ENCODE data around the gene LENEP.

LENEP gene, protein sequence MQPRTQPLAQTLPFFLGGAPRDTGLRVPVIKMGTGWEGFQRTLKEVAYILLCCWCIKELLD

DNA sequence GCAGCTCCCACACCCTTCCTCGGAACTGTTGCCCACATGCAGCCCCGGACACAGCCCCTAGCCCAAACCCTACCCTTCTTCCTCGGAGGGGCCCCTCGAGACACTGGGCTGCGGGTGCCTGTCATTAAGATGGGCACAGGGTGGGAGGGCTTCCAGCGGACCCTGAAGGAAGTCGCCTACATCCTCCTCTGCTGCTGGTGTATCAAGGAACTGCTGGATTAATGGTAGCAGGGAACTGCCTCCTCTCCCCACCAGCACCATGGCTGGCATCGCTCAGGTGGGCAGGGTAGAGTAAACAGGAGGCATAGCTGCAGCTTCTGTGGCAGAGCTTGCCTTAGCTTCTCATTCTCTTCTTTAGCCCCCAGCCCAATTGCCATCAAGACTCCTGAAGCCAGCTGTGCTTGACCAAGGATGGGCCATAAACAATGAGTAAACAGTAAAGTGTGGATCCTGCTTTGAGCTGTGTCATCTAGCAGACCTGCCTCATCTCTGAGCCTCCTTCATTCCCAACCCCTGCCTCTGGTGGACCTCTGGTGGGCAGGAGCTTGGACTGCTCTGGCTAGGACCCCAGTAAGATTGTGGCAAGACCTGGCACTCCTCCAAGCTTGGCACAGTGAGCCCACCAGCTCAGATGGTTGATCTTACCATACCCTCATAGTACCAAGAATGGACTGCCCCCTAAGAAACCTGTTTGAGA is at the start of gene LENEP:
LENEP (plus strand) TSS at position 15 of the 697 bp plus-strand sequence; CDS start at position 37, 22 bp downstream.
- in situ Hi-C loops (cut with MboI; ENCODE audit: low sequenced_read_pairs) = no loop called here

DNA sequence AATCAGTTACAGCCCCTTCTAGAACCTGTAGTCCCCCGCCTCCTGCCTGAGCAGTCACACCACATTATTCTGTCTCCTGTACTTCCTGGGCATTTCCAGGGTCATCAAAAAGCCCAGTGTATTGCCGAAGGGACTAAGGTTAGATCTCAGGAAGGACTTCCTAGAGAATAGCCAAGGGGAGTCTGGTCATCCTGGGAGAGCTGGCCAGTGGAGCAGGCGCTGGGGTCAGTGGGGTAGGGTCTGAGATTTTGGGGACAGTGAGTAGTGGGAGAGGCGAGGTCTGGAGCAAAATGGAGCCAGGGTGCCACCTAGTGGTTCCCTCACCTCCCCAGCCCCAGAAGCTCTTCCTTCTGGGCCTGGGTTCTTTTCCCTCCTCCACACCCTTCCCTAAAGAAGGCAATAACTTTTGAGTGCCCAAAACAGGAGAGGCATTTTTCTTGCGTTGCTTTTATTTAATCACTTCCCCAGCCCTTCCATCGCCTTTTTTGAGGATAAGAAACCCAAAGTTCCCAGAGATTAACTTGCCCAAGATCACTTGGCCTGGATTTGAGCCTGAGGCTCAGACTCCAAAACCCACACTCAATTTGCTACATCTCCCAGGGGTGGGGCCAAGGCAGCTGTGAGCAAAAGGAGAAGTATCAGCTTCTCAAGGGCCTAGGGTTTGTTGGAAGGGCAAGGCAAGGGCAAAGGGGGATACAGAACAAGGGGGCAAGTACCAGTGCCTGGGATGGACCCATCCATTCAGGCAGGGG is 49.6 kb upstream of the LENEP start:
- in situ Hi-C loops (cut with MboI; ENCODE audit: low sequenced_read_pairs) = no loop called here

DNA sequence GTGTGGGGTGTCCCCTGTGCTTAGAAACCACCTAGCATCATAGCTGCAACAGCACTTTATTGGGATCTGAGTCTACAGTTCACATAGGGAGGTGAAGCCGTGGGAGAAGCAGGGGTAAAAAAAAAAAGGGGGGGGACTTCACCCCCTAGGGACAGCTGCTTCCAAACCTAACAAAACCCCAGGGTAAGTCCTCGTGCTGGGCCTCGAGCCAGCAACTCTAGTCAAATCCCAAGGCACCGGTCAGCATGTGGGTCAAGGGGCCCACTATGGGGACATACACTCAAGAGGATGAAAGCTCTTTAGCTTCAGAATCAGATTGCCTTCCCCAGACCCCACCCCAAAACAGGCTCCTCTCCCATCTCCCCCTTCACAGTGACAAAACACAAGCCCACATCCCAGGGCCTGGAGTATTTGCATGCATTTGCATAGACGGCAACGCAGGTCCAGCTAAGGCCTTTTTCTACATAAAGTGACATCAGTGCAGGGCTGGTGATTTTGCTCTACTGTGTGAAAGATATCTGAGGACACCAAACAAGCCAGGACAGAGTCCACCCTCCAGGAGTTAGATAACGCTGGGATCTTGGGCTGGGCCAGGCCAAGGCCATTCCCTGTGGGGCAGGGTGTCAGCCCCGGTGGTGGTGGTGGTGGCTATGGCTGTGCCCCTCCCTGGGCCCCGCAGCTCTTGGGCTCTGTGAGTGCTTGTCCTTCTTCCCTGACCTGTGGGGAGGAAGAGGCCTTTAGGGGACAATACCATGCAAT is 48.8 kb upstream of the LENEP start:
- in situ Hi-C loops (cut with MboI; ENCODE audit: low sequenced_read_pairs) = no loop called here

DNA sequence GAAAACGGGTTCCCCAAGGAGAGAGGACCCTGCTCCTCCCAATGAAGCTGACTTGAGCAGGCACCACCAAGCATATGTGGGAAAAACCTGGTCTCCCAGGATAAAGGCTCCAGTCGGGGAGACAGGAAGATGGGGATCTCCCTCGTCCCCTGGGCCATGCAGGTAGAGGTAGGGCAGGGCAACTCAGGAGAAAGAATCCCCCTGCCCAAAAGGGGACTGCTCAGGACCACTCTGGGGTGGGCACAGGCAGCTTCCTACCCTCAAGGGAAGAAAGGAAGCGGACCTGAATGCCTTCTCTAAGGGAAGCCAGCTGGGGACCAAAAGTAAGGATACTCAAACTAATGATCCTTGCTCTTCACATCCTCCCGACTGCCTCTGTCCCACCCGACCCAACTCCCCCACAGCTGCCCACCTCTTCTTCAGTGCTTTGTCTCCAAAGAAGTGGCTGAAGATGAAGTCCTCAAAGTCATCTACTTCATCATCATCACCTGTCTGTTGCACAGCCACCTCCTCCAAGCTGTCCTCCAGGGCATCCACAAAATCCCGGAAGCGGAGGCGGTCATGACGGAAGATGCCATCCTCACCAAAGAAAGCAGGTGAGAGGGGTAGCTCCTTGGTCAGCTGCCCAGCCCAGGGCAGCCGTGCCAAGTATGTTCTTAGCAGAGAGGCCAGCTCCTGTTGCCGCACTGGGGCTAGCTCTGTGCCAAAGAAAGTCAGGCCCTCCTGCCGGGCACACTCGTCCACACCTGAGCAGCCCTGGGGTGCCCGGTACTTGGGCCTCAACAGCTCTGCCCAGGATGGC is 48.0 kb upstream of the LENEP start:
- in situ Hi-C loops (cut with MboI; ENCODE audit: low sequenced_read_pairs) = no loop called here

DNA sequence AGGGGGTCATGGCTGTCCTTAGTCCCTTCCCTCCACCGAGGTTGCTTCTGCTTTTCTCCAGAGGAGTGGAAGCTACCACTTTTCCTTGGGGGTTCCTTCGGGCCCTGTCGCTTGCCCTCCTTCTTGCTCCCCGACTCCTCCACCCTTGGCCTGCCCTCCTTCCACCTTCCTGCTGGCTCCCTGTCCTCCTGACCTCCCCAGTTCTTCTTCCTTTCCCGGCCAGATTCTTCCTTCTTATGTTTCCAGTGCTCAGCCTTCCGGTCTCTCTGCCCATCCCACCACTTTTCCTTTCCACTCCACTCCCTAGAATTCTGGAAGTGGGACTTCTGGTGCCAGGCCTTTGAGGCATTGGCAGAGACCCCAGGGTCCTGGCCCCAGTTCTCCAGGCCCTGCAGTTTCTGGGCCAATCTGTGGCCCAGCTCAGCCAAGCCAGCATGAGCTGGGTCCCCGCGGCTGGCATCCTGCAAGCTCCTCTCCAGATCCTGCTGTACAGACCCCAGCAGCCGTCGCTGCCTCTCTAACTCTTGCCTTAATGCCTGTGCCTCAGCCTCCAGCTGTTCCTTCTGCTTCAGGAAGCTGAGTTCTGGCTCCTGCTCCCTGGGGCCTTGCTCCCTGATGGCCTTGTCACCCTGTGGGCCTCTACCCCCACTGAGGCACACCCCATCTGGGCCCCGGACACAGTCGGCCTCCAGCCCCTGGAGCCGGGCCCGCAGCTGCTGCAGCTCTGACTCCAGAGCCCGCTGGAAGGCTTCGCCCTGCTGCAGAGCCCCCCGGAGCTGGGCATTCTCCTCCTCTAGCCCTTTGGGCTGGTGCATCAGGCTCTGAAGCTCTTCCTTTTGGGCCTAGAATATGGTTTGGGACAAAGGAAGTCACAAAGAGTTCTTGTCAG is 47.2 kb upstream of the LENEP start:
- in situ Hi-C loops (cut with MboI; ENCODE audit: low sequenced_read_pairs) = no loop called here

DNA sequence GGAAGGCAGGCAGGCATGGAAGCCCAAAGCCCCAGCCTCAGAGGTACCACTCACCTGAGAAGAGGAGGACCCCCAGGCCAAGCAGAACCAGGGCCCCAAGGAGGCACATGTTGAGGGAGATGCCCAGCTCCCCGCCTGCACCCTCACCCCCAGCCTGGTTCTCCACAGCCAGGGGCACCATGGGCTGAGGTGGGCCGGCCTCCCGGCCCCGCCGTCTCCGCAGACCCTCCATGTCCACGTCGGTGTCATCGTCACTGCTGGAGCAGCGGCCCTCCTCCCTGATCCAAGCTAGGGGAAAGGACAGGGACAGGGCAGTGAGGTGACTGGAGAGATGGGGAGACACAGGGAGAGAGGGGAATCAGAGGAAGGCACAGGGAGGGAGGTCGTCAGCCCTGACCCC is 45.3 kb upstream of the LENEP start:
- in situ Hi-C loops (cut with MboI; ENCODE audit: low sequenced_read_pairs) = no loop called here

DNA sequence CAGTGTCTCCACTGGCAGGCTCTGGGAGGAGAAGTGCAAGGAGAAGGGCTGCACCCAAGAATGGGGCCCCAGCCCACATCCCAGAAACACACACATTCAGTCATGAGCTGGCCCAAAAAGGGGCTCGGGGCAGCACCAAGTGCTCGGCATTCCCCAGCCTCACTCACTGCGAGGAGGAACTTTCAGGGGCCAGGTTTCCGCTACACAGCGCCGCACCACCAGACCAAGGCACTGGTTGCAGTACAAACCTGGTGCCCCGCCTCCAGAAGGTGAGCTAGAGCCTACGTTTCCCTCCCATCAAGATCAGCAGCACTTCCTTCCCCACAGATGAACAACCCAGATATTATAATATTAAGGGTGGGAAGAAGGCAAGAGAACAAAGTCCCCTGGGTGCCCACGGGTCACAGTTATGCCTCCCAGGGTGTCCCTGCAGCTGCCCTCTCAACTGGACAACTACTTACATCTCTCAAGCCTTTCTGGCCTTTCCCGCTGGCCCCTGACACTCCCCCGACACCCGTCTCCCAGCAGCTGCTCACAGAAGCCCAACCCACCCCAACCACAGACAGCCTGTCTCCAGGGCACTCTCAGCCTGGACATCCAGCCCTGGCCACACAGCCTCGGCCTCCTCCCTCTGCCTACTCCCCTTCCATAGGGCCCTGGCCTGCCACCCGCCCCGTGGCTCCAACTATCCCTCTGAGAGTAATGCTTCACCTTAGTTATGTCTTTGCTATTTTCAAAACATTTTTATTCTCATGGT is 41.3 kb upstream of the LENEP start:
- in situ Hi-C loops (cut with MboI; ENCODE audit: low sequenced_read_pairs) = no loop called here

DNA sequence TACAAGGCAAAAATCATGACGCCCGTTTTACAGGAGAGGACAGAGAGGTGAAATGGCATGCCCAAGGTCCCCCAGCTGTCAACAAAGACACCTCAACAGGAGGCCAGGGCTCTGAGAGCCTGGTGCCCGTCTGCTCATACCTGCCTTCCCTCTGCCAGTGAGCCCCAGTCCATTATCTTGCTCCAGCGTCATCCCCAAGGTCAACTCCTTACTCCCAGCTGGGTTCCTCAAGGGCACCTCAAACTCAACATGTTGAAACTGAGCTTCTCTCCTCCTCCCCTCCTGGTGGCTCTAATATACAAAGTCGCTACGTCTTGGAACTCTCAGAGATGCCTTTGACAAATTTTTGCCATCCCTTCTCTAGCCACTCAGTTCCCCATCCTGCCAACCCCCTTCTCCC is 40.7 kb upstream of the LENEP start:
- in situ Hi-C loops (cut with MboI; ENCODE audit: low sequenced_read_pairs) = no loop called here

DNA sequence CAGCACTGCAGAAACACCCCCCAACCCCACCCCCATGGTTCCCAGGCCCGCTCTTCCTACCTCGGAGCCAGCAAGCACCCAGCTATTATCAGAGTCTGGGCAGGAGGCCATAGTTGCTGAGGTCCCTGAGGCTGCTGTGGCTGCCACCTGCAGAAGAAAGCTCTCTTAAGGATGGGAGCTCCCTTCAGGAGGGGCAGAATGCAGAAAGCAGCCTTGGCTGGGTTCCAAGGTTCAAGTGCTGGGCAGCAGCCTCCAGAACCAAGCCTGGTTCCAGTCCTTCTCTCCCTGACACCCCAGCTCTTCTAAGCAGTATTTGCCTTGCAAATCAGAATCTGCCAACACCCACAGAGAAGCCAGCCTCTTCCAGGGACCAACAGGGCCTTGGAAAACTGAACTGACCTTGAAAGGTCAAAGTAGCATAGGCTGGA is 39.8 kb upstream of the LENEP start:
- in situ Hi-C loops (cut with MboI; ENCODE audit: low sequenced_read_pairs) = no loop called here

DNA sequence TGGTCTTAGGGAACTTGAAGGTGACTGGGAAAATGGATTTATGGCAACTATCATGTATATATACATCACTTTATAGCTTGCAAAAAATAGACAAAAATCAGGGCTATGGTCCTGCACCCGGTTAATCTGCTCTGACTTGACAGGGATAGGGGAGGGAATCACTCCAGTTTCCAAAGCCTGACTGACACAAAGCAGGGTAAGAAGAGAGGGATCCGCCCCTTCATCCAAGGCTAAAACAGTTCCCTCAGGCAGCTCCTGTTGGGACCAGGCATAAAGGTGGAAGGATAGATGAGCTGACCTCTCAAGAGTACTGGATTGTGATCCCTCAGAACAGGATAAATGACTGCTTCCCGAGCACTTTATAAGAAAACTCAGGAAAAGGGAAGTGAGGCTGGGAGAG is 38.8 kb upstream of the LENEP start:
- in situ Hi-C loops (cut with MboI; ENCODE audit: low sequenced_read_pairs) = no loop called here

DNA sequence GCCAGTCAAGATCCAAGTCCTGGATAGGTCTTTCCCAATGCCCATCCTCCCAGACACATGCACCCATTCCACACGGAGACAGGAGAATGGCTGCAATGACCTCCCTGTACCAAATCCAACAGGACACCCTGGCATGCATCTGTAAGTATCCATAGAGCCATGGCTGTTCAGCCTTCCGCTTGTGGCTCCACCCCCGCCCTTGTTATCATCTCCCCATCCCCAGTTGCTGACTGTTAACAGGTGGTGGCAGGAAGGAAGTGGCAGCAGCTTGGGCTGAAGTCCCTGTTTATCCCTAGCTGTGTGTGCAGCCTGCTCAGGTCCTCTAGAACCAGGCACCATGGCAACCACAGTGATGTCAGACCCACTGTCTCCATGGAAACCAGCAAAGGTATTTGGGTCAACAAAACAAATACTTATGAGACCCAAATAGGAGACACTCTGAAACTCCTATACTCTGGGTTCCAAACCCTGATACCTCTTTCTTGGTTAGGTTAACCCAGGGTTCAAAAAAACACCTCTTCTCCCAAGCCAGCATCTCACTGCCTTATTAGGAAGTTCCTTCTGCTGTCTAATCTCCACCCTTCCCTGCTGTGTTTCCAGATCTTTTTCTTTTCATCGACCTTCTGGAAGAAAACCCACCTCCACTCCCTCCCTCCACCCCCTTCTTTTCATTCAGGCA is 38.2 kb upstream of the LENEP start:
- in situ Hi-C loops (cut with MboI; ENCODE audit: low sequenced_read_pairs) = no loop called here

DNA sequence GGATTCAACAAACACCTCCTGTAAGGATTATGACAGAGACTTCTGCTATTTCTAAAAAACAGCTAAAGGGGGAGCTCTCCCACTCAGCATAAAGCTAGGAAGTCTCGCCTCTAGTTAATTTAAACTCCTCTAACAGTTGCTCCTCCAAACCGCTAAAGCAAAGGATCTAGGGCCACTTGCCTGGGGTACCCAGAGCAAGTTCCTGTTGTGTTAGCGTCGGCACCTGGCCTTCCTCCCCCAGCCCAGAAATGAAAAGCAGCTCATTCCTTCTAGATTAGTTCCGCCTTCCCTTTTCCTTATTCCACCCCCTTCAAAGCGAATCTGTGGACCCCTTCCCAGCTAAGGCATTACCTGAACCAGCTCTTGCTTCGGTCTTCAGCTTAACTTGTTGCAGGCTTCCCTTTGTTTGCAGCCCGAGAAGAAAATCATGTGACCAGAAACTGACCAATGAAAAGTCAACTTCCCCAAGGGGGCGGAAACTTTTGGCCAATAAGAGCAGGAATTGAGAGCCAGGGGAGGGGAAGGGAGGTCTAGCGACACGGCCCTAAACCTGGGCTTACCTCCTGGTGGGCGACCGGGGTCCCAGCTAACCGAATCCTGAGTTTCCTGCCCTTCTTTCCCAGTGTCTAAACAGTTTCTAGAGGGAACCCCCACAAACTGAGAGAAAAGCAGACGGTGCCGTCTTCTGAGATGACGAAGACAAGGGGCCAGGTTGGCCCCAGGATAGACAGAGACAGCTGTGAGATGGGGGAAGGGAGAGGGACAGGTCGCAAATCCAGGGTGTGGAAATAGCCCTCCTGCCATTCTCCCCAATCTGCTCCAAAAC is 37.5 kb upstream of the LENEP start, which contains the start of gene PBXIP1:
PBXIP1 (minus strand) TSS at position 382 of the 826 bp plus-strand sequence. CDS start 2,378 bp downstream, outside the sequence.
- in situ Hi-C loops (cut with MboI; ENCODE audit: low sequenced_read_pairs) = no loop called here

DNA sequence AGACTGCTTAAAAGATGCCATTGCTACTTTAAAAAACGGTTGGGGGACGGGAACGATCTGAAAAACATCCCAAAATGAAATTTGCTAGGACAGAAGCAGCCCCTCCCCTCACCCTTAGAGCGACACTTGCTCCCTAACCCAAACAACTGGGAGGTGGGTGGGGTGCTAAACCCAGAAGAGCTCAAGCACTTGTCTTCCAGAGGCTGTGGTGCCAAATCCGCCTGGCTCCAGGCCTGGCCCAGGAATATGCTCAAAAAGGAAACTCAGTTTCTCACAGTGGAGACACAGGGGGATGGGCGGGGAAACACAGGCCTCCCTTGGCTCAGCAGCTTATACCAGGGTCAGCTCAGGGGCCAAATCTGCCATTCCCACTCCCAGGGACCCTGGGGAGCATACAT is 36.8 kb upstream of the LENEP start:
- in situ Hi-C loops (cut with MboI; ENCODE audit: low sequenced_read_pairs) = no loop called here

DNA sequence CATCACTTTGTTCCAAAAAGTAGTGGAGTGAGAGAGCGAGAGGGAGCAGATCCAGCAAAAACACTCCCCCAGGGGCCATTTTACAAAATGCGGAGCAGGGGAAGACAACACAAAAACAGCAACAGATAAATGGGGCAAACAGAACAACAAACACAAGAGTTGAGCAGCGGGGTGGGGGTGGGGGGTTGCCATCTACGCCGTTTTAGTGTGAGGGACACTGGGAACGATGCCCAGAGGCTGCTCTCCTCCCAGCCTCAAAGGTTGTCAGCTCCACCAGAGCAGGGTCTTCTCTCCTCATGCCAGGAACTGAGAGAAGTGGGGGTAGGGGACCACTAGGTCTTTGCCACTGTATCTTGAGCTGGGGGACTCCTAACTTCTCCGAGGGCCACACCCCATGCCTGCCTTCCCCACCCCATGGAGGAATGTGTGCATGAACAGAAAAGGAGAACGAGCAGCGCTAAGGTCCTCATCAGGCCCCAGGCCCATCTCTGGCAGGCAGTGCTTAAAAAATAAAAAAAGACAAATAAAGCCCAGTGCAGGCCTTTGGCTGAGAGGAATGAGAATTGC is 36.2 kb upstream of the LENEP start:
- in situ Hi-C loops (cut with MboI; ENCODE audit: low sequenced_read_pairs) = no loop called here

DNA sequence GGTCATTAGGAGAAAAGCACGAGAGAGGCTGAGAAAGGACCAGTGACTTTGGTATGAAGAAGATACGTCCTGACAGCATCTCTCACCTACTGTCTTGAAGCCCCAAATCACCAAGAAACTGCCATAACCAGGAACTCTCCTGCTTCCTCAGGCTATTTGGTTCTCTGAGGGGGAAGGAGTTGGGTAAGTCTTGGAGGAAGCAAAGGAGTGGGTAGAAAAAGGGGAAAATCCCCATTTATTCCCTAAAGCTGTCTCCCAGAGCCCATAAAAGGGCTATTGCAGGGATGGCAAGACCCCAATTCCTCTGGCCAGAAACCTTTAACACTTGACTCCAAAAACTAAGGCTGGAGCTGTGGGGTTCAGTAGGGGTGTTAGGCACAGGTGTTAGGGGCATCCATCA is 35.4 kb upstream of the LENEP start:
- in situ Hi-C loops (cut with MboI; ENCODE audit: low sequenced_read_pairs) = no loop called here

DNA sequence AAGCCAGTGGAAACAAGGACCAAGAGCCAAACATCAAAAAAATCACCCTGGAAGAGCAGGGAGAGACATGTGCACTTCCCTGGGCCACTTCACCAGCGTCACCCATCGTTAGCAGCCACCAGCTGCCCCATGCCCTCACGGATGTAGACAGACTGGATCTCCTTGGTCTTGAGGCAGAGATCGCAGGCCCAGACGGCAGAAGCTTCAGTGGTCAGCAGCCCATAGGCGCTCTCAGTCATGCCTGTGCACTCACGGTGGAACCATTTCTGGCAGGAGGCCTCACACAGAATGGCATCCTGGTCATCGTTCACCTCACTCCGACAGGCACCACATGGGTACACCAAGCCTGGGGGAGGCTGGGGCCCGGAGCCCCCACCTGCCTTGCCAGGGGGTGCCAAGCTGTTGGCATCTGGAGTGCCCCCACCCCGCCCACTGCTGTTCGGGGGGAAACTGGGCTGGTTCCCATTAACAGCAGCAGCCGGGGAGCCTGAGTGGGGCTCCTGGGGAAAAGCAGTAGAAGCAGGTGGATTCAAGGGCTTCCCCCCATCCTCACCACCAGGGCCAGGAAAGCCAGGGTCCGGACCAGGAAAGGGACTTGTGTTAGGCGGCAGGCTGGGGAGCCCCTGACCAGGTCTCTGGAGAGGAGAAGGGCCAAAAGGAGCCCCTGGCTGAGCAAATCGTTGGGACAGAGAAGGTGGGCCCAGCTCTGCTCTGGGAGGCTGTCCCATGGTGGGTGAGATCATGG is 34.5 kb upstream of the LENEP start:
- in situ Hi-C loops (cut with MboI; ENCODE audit: low sequenced_read_pairs) = no loop called here

DNA sequence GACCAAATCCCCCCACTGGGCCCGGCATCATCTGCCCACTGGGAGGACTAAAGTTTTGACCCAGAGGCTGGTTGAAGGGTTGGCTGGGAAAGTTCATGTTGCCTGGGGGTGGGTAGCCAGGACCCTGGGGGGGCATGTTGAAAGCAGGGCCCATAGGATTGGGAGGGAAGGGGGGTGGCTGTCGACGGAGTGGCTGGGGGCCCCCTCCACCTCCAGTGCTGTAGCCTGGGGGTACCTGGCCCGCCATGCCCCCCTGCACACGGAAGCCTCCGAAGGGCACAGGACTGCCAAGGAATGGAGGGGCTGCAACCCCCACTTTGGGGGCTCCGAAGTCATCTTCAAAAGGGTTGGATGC is 34.0 kb upstream of the LENEP start:
- in situ Hi-C loops (cut with MboI; ENCODE audit: low sequenced_read_pairs) = no loop called here
